K562 (cell line): ENCODE data around the gene PIH1D1. TPM values are rescaled to one million over a fixed set of nuclear protein-coding genes. Genes with fewer than 3 reads are reported as not detected.

Experiments
- ASH1L ChIP-seq: fragments of 450-650 bp; IDR thresholded peaks from 2 replicates; pipeline ENCODE4 v1.6.1; 2018; ENCODE audit warnings: borderline replicate concordance, mild to moderate bottlenecking, low read depth; ENCODE audit not compliant: partially characterized antibody
- CBFA2T3 ChIP-seq: fragments of 450-650 bp; IDR thresholded peaks from 2 replicates; pipeline ENCODE4 v1.6.1; 2017
- CBX5 ChIP-seq: IDR thresholded peaks from 2 replicates; pipeline ENCODE4 v1.6.1; 2014; ENCODE audit warnings: low read depth, borderline replicate concordance
- ETV5 ChIP-seq: sonication (generic); formaldehyde crosslinking; IDR thresholded peaks from 2 replicates; pipeline ENCODE4 v1.4.0; 2020; ENCODE audit warnings: low read depth, mild to moderate bottlenecking, missing genetic modification reagents
- FOSL1 ChIP-seq: fragments of 200-800 bp; sonication (Bioruptor generic); conservative IDR thresholded peaks from 2 replicates; pipeline ENCODE4 v1.6.1; 2016; ENCODE audit warnings: missing genetic modification characterization, missing compliant biosample characterization
- HCFC1 ChIP-seq: IDR thresholded peaks from 2 replicates; pipeline ENCODE4 v1.6.1; 2012; ENCODE audit warnings: low read depth, low read length, improper control_type of control experiment
- HNRNPL ChIP-seq: fragments of 200-400 bp; formaldehyde crosslinking; IDR thresholded peaks from 2 replicates; pipeline ENCODE4 v1.6.1; 2017; ENCODE audit warnings: low read depth, mild to moderate bottlenecking, low read length
- HOXB6 ChIP-seq: fragments of 250-450 bp; sonication (Bioruptor Pico); IDR thresholded peaks from 2 replicates; pipeline ENCODE4 v1.5.1; 2022; ENCODE audit warnings: mild to moderate bottlenecking, borderline replicate concordance
- HSF4 ChIP-seq: fragments of 250-450 bp; sonication (Bioruptor Pico); IDR thresholded peaks from 2 replicates; pipeline ENCODE4 v2.1.2; 2022; ENCODE audit warnings: mild to moderate bottlenecking, moderate library complexity, borderline replicate concordance
- KLF1 ChIP-seq: fragments of 450-650 bp; IDR thresholded peaks from 2 replicates; pipeline ENCODE4 v1.6.1; 2016; ENCODE audit warnings: missing genetic modification characterization, missing compliant biosample characterization
- MAFG ChIP-seq: fragments of 450-650 bp; conservative IDR thresholded peaks from 2 replicates; pipeline ENCODE4 v1.6.1; 2016; ENCODE audit warnings: missing genetic modification characterization, missing compliant biosample characterization
- MAZ ChIP-seq, 2 experiments: fragments of 450-650 bp in 1 of 2; sonication (generic) in 1 of 2; formaldehyde crosslinking; IDR thresholded peaks in 1 of 2; conservative IDR thresholded peaks in 1 of 2; 2 replicates each; pipeline versions ENCODE4 v1.4.0 to v1.5.0; 2020; ENCODE audit warnings: mild to moderate bottlenecking in 1 of 2, missing genetic modification reagents in 1 of 2
- MYC ChIP-seq, 2 experiments: fragments of 250-450 bp in 1 of 2; sonication (Bioruptor Pico) in 1 of 2; IDR thresholded peaks; 2 replicates each; pipeline versions ENCODE4 v1.5.1 to v1.6.1; 2012 to 2021; ENCODE audit warnings: low read depth in 2 of 2, borderline replicate concordance in 1 of 2, improper control_type of control experiment in 1 of 2, low read length in 1 of 2, mild to moderate bottlenecking in 1 of 2, moderate library complexity in 1 of 2
- NEUROD1 ChIP-seq: fragments of 150-350 bp; IDR thresholded peaks from 2 replicates; pipeline ENCODE4 v1.6.1; 2014; ENCODE audit warnings: borderline replicate concordance, low read length, low read depth; ENCODE audit not compliant: partially characterized antibody
- NFE2L1 ChIP-seq: fragments of 450-650 bp; IDR thresholded peaks from 2 replicates; pipeline ENCODE4 v1.6.1; 2016; ENCODE audit warnings: missing genetic modification characterization, low read depth, mild to moderate bottlenecking, missing compliant biosample characterization, moderate library complexity, borderline replicate concordance
- NR3C1 ChIP-seq: sonication (generic); formaldehyde crosslinking; IDR thresholded peaks from 2 replicates; pipeline ENCODE4 v1.8.1; 2022; ENCODE audit warnings: missing genetic modification reagents
- PPARD ChIP-seq: fragments of 250-450 bp; sonication (Bioruptor Pico); IDR thresholded peaks from 2 replicates; pipeline ENCODE4 v1.8.0; 2022; ENCODE audit warnings: inconsistent platforms, mild to moderate bottlenecking, moderate library complexity
- PTRF ChIP-seq: fragments of 450-650 bp; IDR thresholded peaks from 2 replicates; pipeline ENCODE4 v1.6.1; 2016; ENCODE audit warnings: mild to moderate bottlenecking, missing genetic modification characterization, missing compliant biosample characterization
- SMAD4 ChIP-seq: fragments of 250-450 bp; sonication (Bioruptor Pico); conservative IDR thresholded peaks from 2 replicates; pipeline ENCODE4 v1.8.0; 2021; ENCODE audit warnings: inconsistent platforms, mild to moderate bottlenecking, moderate library complexity
- SMARCC2 ChIP-seq: fragments of 450-650 bp; IDR thresholded peaks from 2 replicates; pipeline ENCODE4 v1.6.1; 2017; ENCODE audit warnings: antibody characterized with exemption, moderate library complexity, mild to moderate bottlenecking, low read depth
- SMC3 ChIP-seq: conservative IDR thresholded peaks from 2 replicates; pipeline ENCODE4 v1.6.1; 2011; ENCODE audit warnings: low read depth, low read length, improper control_type of control experiment; ENCODE audit not compliant: insufficient read depth
- SRF ChIP-seq, 2 experiments: fragments of 250-450, 450-650 bp in 1 of 2; sonication (Bioruptor Pico) in 1 of 2; sonication (generic) in 1 of 2; formaldehyde crosslinking; IDR thresholded peaks; 2 replicates each; pipeline versions ENCODE4 v1.5.0 to v1.5.1; 2020 to 2022; ENCODE audit warnings: mild to moderate bottlenecking in 1 of 2, missing genetic modification reagents in 1 of 2
- TBP ChIP-seq: optimal IDR thresholded peaks from 2 replicates; pipeline ENCODE3; 2011; ENCODE audit warnings: low read depth, low read length, improper control_type of control experiment
- TCF7L2 ChIP-seq: fragments of 150-350 bp; IDR thresholded peaks from 2 replicates; pipeline ENCODE4 v1.6.1; 2016; ENCODE audit warnings: low read depth, mild to moderate bottlenecking, low read length, moderate library complexity
- XRCC3 ChIP-seq: fragments of 450-650 bp; IDR thresholded peaks from 2 replicates; pipeline ENCODE4 v1.6.1; 2017; ENCODE audit warnings: mild to moderate bottlenecking, moderate library complexity
- ZBTB8A ChIP-seq: fragments of 450-650 bp; IDR thresholded peaks from 2 replicates; pipeline ENCODE4 v1.6.1; 2018; ENCODE audit warnings: mild to moderate bottlenecking, moderate library complexity; ENCODE audit not compliant: partially characterized antibody
- ZFP1 ChIP-seq: fragments of 450-650 bp; formaldehyde crosslinking; IDR thresholded peaks from 2 replicates; pipeline ENCODE4 v1.4.0; 2020; ENCODE audit warnings: mild to moderate bottlenecking, mixed read lengths
- ZNF23 ChIP-seq: fragments of 250-450 bp; sonication (Bioruptor Pico); IDR thresholded peaks from 2 replicates; pipeline ENCODE4 v1.4.0; 2020; ENCODE audit warnings: mild to moderate bottlenecking
- ZNF3 ChIP-seq: fragments of 250-450 bp; sonication (Bioruptor Pico); IDR thresholded peaks from 2 replicates; pipeline ENCODE4 v1.5.0; 2021; ENCODE audit warnings: mild to moderate bottlenecking, moderate library complexity
- polyA plus RNA-seq, 8 experiments: library from polyadenylated mRNA; depleted of rRNA in 4 of 8; stranded (reverse) in 5 of 8; unstranded in 3 of 8; fragments of >200 nt; fragmentation: Nextera tagmentation in 2 of 8; fragmentation: Illumina TruSeq in 1 of 8; extraction: Ambion mirVana in 2 of 8; extraction: Trizol in 1 of 8; gene quantifications; 2 replicates each; pipeline versions ENCODE4 v1.2.1 to v1.2.3, GENCODE V29; 2011 to 2014; ENCODE audit warnings: inconsistent platforms in 1 of 8, missing spikeins in 1 of 8
- total RNA-seq, 7 experiments: library from RNA; depleted of rRNA in 6 of 7; stranded (reverse); fragments of >200 nt in 6 of 7; fragmentation: Illumina TruSeq in 2 of 7; extraction: Trizol in 2 of 7; gene quantifications; 2 replicates each; pipeline versions ENCODE4 v1.2.1 to v1.2.3, GENCODE V29; 2011 to 2021; ENCODE audit warnings: low replicate concordance in 1 of 7
- TF ChIP-seq, protein P1 (sequence below): IDR thresholded peaks from 2 replicates; pipeline ENCODE4 v1.6.1; 2014; ENCODE audit warnings: antibody characterized with exemption

The PIH1D1 gene
- total and polyA plus RNA-seq, 9 of the 15 experiments (the other 6 are each of a cell fraction or from before 2014, with no cell fraction given) = 26.5 to 224 (median 137) TPM

DNA sequence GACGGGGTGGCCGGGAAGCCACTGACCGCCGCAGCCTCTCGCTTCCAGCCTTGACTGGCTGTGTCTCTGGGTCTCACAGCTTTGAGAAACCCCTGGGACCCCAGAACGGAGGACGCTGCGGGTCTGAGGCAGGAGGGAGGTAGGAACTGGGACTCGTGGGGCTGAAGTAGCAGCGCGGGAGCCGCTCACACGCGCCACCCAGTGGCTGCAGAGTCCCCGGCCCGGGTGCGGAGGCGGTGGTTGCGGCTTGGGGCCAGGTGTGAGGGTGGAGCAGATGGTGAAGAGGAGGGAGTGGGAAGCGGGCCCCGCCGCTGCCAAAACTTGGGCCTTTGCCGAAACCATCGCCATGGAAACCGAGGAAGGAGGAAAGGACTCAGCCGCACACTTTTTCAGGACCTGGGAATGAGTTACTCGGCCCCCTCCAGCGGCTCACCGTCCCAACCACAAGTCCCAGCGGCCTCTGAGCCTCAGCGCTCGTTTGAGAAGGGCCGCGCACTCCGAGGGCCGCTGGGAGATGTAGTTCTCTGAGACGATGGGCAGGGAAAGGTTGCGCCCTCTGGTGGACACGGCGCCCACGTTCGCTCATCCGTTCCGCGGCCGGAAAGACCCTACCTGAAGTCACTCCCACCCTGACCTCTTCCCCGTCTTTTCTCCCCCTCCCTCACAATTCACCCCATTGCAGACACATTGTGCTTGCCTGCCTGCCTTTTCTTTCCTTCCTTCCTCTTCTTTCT lies 8.1 kb downstream of the PIH1D1 start (continued):
- TF ChIP-seq MYC (IDR thresholded peaks at IDR 0.05; ENCODE audit: low read depth, low read length) (peak; percentile 67; the same call in 1 of the 2 replicates), MYC (CRISPR knock-in tag; IDR thresholded peaks at IDR 0.05; ENCODE audit: borderline replicate concordance, low read depth) (peak; percentile 72; the same call in 1 of the 2 replicates), ZFP1 (CRISPR knock-in tag) (no peak), TCF7L2 (no peak), PPARD (no peak), SRF (CRISPR knock-in tag; IDR thresholded peaks at IDR 0.05) (peak in 1 of 2 experiments; percentile 42; a peak in 2 of 4 replicates), HOXB6 (CRISPR knock-in tag) (no peak), ZNF23 (CRISPR knock-in tag) (no peak), ETV5 (peak; percentile 85), CBX5 (no peak), NEUROD1 (no peak), SMARCC2 (no peak), KLF1 (tag) (no peak), TBP (peak; percentile 40), NR3C1 (CRISPR knock-in tag) (no peak), ZBTB8A (no peak), SMAD4 (CRISPR knock-in tag) (peak; percentile 80), ASH1L (no peak), XRCC3 (no peak), HSF4 (CRISPR knock-in tag) (no peak), ZNF3 (CRISPR knock-in tag) (no peak), SMC3 (peak; percentile 80), MAZ (CRISPR knock-in tag; conservative IDR thresholded peaks at IDR 0.05 in 1 of 2, IDR thresholded peaks at IDR 0.05 in 1 of 2) (peak; percentile 86 to 95), HNRNPL (0 out of 2 replicates have a peak, but pooled peaks have one; percentile 27), MAFG (no peak), HCFC1 (peak; percentile 99), CBFA2T3 (peak; percentile 50; the same call in 1 of the 2 replicates), NFE2L1 (tag) (no peak), FOSL1 (tag) (no peak), PTRF (tag) (no peak)
- TF ChIP-seq, protein P1, sequence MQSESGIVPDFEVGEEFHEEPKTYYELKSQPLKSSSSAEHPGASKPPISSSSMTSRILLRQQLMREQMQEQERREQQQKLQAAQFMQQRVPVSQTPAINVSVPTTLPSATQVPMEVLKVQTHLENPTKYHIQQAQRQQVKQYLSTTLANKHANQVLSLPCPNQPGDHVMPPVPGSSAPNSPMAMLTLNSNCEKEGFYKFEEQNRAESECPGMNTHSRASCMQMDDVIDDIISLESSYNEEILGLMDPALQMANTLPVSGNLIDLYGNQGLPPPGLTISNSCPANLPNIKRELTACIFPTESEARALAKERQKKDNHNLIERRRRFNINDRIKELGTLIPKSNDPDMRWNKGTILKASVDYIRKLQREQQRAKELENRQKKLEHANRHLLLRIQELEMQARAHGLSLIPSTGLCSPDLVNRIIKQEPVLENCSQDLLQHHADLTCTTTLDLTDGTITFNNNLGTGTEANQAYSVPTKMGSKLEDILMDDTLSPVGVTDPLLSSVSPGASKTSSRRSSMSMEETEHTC = no peak
